GM19395 (cell line): Measurements from ENCODE around the gene TBC1D22A.
"Not testable (repeated sequence)": the region's sequence is repeated elsewhere in the genome, so short reads cannot be mapped to it uniquely, and the experiment has no call there.

Experiments
- ATAC-seq: cut with Tn5 transposase; IDR thresholded peaks from one replicate; pipeline ENCODE4 v1.9.1; 2021; ENCODE audit warnings: mild to moderate bottlenecking, moderate library complexity; ENCODE audit not compliant: unreplicated experiment

The TBC1D22A gene

DNA sequence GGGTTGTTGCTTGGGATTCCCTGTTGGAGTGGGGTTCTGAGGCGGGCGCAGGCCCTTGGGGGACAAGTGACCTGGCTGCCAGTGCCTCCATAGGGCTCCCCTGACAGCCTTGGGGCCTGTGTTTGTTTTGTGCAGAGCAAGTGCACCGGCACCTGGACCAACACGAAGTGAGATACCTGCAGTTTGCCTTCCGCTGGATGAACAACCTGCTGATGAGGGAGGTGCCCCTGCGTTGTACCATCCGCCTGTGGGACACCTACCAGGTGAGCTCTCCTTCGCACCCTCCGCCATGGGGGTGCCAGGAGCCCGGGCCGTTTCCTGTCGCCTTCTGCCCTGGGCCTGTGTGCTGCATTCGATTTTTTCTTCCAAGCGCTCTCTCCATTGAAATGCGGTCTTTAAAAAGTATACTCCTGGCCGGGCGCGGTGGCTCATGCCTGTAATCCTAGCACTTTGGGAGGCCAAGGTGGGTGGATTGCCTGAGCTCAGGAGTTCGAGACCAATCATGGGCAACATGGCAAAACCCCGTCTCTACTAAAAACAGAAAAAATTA is 274.6 kb downstream of the TBC1D22A start:
- ATAC-seq, result no peak

DNA sequence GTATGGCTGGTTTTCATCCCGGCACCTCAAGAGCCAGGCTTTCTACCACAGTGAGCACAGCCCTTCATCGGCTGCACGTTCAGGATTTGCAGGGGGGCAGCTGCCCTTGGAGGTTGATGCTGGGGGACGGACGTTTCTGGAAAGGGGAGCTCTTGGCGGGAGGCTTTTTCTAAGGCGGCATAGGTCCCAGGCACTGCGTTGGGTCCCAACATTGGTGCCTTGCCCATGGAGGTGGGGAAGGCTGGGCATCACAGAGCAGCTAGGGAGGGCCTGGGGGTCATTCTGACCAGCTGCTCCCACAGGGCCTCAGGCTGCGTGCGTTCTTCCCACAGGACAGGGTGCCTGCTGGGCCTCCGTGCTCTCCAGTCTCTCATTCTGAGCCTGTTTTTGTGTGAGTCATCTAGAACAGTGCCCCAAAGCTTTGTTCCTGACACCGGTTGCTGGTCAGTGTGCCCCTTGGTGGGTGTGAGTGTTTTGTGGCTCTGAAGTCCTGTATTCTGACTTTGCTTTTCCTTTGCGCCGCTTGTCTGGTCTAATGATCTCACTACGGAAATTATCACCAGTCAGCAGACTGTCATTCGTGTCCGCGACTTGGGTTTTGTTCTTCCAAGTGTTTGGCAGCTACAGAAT is 275.9 kb downstream of the TBC1D22A start:
- no peak for ATAC-seq

DNA sequence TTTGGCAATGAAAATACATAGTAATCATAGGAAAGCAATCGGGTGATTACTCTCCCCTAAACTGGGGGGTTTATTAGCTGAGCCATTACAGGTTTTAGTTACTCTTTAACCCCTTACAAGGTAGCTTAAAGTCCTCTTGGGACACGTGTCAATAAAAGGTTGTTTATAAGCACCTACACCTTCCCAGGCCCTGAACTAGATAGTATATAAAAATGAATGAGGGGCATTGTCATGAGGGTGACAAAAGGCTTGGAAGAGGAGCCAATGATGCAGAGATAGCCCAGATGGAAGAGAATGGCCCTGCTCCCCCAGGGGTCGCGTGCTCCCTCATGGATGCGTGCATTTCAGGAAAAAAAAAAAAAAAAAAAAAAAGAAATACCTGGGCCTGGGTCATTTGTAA is 276.9 kb downstream of the TBC1D22A start:
- no peak for ATAC-seq

DNA sequence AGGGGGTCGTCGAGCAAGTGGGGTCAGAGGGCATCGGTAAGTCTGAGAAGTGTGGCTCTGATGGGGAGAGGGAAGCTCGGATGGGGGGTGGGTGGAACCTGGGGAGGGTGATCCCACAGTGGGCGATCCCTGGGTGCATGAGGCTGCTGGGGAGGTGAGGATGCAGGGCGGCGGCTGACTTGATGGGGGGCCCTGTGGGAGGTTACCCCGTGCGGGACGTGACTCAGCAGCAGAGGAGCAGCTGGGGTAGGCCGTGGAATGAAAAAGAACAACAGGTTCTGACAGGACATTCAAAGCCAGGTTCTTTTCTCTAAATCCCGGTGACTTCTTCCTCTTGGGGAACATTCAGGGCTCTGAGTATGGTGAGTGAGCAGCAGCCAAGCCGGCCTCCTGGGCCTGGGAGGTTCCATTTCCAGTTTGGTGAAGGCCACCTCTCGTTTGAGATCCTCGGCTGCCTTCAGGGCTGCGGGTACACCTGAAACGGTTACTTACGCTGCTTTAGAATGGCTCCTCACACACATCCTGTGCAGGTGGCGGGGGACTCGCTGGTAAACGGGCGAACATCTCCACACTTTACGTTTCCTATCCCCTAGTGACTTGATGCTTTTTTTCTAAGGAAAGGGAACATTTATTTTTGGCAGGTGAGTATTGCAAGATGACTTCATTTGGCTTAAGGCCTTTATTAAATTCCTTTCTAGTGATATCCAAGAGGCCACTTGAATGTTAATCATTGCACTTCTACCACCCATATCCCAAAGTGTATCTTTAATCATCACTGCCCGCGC is 278.2 kb downstream of the TBC1D22A start:
- no peak for ATAC-seq

DNA sequence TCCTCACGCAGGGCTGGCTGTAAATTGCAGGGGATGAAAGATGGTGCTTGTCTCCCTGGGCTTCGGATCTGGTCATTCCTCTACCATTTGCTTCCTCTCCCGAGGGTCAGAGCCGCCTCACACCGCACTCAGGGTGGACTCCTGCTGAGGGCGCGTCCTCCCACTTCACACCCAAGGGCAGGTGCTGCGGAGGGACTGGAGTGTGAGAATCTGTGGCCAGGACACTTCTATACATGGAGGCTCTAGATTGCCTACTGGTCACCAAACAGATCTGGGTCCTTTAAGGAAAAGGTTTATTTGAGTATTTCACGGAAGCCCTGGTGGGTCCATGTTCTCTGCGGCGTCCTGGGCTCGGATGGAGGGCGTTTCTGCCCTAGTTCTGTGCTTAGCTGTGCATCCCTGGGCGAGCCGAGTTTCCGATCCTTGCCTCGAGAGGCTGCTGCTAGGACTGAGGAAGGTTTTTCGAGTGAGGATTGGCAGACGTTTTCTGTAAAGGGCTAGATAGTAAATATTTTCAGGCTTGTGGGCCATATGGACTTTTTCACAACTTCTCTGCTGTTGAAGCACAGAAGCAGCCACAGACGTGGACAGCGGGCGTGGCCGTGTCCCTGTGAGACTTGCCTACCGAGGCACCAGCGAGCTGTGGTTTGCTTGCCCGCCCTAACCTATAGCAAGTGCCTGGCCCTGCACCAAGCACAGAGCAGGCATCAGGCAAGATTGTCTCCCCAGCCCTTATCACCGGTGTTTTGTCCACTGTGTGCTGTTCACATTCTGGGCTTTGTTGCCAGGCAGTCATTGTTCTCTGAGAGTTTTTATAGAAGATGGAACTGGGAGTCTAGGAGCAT is 279.0 kb downstream of the TBC1D22A start:
- no peak for ATAC-seq

DNA sequence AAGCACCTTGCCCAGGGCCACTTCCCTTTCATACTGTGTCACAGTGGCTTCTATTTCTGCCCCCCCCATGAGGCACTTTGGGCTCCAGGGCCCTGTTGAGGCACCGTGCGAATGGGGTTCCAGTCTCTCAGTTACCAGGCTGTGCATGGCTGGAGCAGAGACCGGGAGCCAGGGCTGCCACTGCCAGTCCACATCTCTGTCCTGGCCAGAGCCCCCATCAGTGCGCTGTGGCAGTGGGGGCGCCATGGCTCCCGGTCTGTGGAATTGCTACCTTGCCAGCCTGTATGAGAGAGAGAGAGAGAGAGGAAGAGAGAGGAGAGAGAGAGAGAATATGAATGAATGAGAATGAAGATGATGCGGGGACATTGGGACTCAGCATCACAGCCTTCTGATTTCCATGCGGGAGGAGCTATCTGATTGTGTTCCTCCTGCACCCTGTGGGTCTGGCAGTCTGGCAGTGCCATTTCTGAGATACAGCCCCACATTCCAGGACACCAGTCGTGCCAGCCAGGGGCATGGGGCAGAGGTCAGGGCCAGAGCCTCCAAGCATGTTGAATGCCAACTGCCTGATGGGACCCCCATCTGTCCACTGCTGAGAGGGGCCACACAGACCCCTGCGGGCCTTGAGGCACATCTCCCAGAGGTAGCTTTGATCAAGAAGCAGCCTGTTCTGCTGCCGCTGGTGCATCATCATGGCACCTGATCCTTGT is 279.8 kb downstream of the TBC1D22A start:
- ATAC-seq, result no peak

DNA sequence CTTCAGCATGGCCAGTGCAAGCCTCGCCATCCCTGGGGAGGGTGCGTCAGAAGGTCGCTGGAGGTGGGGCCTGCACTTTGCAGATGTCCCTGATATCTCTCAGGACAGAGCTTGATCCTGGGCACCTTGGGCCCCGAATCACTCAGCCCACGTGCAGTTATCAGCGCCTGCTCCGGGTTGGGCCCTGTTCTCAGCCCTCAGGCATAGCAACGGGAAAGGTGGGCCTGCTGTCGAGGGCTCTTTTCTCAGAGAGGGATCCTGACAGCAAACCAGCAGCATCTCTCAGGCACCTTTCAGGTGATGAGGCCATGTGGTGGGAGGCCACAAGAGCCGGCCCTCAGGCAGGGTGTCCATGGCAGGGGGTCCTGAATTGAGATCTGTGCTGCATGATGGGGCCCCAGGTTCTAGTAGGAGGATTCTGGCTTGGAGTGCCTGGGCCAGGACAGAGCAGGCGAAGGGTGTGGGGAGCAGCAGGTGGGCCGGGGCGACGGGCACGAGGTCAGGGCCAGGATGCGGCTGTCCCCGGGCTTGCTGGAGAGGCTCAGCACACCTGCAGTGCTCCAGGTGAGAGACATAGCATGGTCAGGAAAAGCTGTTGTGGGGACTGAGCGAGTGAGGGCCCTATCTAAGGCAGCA is 280.5 kb downstream of the TBC1D22A start:
- no peak for ATAC-seq

DNA sequence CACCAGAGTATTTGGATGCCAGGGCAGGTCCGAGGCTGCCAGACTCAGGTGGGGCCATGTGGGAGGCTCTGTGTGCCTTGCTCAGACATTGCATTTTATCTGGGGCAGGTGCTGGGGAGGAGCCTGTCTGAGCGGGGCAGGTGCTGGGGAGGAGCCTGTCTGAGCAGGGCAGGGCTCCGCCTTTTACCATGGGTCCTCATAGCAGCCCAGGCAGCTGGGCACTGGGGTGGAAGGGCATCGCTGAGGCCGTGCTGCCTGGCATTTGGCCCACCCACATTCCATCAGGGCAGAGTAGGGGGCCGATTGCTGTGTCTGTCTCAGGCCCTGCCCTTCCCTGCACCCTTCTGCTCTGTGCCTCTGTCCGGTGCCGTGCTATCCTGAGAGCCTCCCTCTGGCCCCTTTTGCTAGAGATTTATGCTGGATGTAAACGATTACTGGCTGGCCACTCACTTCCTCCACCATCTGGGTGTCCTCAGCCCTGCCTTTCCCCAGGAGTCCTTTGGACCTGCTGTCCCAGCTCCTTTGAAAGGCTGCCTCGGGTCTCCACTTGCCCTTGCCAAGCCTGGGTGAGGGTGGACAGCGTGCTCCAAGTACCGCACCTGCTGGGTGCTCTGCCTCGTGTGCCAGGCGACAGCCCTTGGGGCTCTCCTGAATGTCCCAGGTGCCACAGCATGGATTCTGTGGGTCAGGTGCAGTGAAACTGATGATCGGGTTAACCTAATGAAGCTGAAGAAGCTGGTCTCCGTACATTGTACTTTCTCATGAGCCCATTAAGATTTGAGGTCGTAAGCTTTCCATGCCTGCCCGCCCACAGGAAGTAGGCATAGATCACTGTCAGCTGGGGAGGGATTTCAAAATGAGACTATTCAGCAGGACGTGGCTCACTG is 281.6 kb downstream of the TBC1D22A start:
- ATAC-seq, result no peak

DNA sequence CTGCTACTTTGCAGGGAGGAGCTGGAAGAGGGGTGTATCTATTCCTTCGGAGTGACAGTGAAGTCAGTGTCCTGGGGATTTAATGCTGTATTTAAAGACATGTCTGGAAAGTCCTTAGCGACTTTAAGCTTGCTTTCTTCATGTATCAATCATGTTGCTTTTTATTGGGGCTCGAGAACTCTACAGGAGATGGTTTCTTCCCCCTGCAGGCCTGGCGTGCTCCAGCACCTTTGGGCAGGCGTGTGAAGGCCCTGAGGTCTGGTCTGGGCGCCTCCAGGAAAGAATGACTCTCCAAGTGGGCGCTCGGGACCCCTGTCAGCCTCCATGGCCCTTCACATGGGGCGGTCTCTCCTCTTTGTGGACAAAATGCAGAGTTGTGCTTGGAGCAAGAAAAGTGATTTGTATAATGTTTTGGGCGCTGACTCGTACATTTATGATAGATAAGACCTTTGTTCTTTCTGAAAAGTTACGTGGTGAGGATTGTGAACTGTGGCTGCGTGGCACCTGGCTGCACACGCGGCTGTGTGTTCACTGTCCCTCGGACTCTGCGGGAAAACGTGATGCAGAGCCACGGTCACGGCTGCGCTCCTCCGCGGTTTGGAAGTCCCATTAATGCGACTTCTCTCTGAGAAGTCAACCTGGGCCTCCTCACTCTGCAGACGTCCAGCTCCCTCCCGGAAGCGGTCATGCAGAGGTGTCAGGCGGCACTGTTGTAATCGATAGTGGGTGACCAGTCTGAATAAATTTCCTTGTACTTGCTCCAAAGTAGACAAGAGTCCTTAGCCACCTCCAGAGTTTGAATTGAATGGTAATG is 282.5 kb downstream of the TBC1D22A start:
- ATAC-seq, result no peak

DNA sequence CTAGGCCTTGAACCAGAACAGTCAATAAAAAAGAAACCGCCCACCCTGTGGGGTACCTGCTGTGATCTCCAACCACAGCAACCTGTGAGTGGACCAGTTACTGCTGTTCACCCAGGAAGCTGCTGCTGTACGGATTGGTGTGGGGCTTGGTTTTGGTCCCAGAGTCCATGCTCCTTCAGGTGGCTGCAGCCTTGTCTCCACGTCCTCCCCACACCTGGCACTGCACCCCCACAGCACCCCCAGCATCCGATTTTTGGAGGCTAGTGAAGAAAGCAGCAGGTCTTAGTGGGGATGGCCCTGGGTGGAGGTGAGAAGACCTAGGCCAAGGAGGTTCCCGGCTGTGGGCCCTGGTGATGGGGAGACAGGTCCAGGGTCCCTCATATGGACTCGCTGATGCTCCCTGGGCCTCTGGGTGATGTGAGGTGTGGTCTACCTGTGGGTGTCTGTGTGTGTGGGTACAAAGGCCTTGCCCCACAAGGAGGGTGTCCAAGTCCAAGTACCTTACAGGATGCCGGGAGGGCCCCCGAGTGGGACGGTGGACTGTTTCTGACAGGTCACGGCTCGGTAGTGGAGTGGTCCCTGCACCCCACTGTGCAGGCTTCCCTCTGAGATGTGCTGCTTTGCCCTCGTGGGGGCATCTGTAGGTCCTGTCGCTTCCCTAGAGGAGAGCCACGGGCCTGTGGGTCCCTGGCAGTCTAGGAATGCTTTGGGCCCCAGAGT is 283.4 kb downstream of the TBC1D22A start:
- no peak for ATAC-seq

DNA sequence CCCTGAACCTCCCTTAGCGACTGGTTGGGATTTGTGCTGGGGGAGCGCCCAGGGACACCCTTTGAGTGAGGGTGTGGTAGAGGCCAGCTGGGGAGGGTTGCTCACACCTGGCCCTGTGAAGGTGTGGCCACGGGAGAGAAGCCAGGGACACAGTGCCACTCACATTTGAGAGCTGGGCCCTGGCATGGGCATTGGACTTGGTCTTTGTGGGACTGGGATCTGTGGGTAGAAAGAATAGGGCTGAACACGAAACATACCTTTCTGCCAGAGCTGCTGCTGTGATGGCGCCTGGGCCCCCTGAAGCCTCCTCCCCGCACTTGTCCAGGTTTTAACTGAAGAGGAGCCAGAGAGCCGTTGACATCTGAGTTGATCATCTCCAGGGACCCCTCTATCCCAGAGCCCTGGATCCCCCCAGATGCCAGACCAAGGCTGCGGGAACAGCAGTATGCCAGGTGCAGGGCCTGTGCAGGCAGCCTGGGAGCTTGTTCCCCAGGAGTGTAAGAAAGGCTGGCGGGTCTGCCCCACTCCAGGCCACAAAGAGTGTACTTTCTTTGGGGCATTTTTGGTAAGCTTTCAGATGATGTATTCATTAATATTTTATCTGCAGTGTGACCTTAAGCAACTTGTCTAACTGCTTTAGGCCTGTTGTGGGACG is 284.1 kb downstream of the TBC1D22A start:
- no peak for ATAC-seq

DNA sequence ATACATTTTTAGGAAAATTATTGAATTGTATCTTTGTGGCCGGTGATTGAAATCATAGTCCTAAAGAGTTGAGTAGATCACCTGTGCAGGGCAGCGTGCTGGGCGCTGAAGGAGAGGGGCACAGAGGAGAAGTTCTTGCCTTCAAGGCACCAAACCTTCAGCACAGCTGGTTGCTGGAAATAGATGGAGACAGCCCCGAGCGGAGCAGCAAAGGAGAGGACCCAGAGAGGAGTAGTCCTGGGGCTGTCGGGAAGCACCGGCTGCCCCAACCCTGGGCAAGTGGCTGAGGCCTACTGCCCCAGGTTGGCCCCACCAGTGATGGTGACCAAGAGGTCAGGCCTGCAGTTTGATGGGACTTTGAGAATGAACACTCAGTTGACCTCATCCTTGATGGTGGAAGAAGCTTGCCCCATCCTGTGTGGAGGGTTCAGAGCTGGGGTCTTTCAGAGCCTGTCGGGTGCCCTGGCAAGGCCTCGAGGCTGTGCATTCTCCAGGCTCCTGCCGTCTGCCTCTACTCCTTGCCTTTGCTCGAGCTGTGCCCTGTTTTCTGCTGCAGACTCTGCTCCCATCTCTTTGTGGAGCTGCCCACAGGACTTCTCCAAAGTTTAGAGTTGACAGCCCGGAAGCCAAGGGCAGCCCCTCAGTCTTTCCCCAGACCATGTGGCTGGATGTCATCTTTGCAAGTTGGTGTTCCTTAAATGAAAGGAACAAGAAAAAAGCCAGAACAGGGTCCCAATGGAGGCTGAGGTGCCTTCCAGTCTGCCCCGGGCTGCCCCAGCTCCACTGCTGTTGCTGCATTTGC is 285.1 kb downstream of the TBC1D22A start:
- ATAC-seq, result no peak

DNA sequence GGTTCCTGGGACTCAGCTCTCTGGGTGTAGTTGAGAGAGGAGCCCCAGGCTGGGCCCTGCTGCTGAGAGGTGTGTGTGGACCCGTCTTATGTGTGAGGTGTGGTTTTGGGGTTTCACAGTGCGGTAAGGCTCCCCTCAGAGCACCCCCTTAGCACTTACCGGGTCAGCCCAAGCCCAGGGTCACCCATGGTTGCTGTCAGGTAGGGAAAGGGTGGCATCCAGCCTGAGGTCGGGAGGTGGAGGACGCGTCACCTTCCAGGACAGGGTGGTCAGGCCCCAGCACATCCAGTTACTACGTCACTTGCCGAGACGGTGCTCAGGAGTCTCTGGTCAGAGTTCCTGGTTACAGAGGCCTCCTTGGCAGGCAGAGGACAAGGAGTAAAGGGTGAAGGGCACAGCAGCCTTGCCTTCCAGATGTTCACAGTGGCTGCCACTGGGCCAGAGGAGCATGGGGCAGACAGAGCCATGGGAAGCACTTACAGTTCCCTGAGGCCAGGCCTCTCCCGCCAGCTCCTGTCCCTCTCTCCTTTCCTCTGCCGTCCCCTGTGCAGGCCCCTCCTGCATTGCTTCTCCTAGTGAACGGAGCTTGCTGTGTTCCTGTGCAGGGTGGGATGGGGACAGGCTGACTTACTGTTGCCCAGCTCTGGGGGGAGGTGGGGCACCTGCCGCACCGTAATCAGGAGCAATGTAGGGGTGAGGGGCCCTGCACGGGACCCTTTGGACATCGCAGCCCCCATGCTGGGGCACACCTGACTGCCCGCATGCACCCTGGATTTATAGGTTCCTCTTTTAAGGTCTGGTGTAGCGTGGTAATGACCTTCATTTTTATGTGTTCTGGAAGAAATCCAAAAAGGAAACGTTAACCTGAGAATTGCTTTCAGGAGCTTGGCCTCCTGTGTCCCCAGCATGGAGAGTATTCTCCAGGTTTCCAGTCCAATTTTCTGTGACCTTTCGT is 285.9 kb downstream of the TBC1D22A start:
- ATAC-seq, result no peak

DNA sequence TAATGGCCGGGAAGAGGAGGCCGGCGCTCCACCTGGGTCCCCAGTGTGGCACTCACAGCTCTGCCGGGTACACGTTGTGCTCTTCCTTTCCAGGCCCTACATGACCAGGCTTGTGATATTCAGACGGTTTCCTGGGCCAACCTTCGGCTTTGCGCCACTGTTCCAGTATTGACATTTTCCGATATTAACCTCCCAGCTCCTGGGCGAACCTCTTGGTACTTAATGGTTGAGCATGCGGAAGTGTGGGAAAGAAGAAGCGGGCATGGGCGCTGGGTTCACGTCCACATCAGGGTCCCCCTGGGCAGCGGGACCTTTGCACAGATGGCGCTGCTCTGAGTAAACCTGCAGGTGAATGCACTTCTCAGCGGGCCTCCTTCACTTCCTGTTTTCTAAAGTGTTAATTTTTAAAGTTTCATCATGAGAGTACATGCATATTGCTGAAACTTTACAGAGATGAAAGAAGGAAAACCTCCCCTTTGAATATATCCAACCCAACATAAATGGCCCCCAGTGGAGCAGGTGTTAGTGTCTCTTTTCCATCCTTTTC is 286.7 kb downstream of the TBC1D22A start:
- ATAC-seq, result no peak

DNA sequence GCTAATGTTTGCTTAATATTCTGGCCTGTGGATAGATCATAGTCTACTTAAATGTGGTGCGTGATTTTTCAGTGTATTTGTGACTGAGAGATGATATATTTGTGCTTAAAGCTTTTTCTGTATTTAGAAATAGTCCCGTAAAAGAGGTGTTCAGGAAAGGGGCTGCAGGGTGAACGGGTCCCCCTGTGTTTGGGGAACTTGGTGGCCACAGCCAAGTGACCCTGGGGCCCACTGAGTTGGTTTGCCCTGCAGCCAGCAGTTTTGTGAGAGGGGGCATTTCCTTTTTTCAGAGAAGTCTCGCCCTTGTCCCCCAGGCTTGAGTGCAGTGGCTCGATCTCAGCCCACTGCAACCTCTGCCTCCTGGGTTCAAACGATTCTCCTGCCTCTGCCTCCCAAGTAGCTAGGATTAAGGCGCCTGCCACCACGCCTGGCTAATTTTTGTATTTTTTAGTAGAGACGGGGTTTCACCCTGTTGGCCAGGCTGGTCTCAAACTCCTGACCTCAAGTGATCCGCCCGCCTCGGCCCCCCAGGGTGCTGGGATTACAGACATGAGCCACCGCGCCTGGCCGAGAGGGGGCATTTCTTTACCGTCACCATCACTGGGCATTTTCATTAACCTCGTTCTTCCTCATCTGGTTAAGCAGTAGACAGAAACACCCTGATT is 287.4 kb downstream of the TBC1D22A start:
- not testable (repeated sequence) for ATAC-seq
